ENCODE data around the gene GBP6.
A peak's percentile ranks its signal among the peaks of the same experiment; 100 is the strongest.
"Not testable (repeated sequence)": the region's sequence is repeated elsewhere in the genome, so short reads cannot be mapped to it uniquely, and the experiment has no call there.

Gene GBP6

GRCh38 chr1:89363638-89364536 is at the start of gene GBP6:
Gene GBP6 (plus strand): TSS chr1:89364059. CDS start chr1:89368552, 4,493 bp downstream.
- no peak for DNase-seq

- DNase-seq, result no peak
Observed at GRCh38 chr1:89322402-89322801, 41.5 kb upstream of the GBP6 start.

GRCh38 chr1:89331890-89332289 is 32.0 kb upstream of the GBP6 start:
- no peak for DNase-seq

GRCh38 chr1:89332461-89332860 is 31.4 kb upstream of the GBP6 start:
- no peak for DNase-seq

GRCh38 chr1:89335486-89335885 is 28.4 kb upstream of the GBP6 start:
- no peak for DNase-seq

GRCh38 chr1:89337903-89338302 is 26.0 kb upstream of the GBP6 start:
- no peak for DNase-seq

- DNase-seq, result no peak
Observed at GRCh38 chr1:89339039-89339438, 24.8 kb upstream of the GBP6 start.

GRCh38 chr1:89345479-89345878 is 18.4 kb upstream of the GBP6 start:
- DNase-seq, result not testable (repeated sequence)

GRCh38 chr1:89347296-89347695 is 16.6 kb upstream of the GBP6 start:
- no peak for DNase-seq

- no peak for DNase-seq
Observed at GRCh38 chr1:89350298-89350697, 13.6 kb upstream of the GBP6 start.

- no peak for DNase-seq
Observed at GRCh38 chr1:89351597-89352311, 12.1 kb upstream of the GBP6 start.

GRCh38 chr1:89352421-89352820 is 11.4 kb upstream of the GBP6 start:
- DNase-seq, result no peak

GRCh38 chr1:89354205-89354604 is 9.7 kb upstream of the GBP6 start:
- DNase-seq, result no peak

GRCh38 chr1:89355056-89355455 is 8.8 kb upstream of the GBP6 start:
- DNase-seq, result no peak

- DNase-seq, result peak; percentile 62
Observed at GRCh38 chr1:89356658-89357400, 7.0 kb upstream of the GBP6 start.

GRCh38 chr1:89358287-89358893 is 5.5 kb upstream of the GBP6 start:
- peak; percentile 58 for DNase-seq

GRCh38 chr1:89360716-89361115 is 3.1 kb upstream of the GBP6 start:
- DNase-seq, result peak; percentile 37

GRCh38 chr1:89361681-89362080 is 2.2 kb upstream of the GBP6 start:
- DNase-seq, result no peak

- DNase-seq, result no peak
Observed at GRCh38 chr1:89363196-89363595, 663 bp upstream of the GBP6 start.

GRCh38 chr1:89364954-89365550 is 1.2 kb downstream of the GBP6 start:
- DNase-seq, result no peak

- DNase-seq, result no peak
Observed at GRCh38 chr1:89367221-89367620, 3.4 kb downstream of the GBP6 start.

GRCh38 chr1:89369331-89369730 is 5.5 kb downstream of the GBP6 start:
- DNase-seq, result no peak

GRCh38 chr1:89373810-89374209 is 10.0 kb downstream of the GBP6 start:
- DNase-seq, result not testable (repeated sequence)
